ENCODE data around the gene ALPP.
"Not testable (repeated sequence)": the region's sequence is repeated elsewhere in the genome, so short reads cannot be mapped to it uniquely, and the experiment has no call there.

ALPP gene

DNA sequence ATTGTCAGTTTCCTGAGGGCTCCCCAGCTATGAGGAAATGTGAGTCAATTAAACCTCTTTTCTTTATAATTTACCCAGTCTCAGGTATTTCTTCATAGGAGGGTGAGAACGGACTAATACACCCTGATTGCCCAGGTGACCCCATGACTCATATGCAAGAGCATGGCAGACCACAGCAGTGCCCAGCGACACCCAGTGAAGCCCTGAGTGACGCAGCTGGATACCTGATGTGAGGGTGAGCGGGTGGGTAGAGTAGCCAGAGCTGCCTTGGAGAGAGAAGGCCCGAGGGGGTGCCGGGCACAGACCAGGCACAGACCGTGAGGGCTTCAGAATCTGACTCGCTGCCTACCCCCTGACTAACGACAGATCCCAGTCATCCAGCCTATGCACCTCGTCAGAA lies 43.5 kb downstream of the ALPP start:
- DNase-seq (ENCODE audit: low spot score) = no peak

DNA sequence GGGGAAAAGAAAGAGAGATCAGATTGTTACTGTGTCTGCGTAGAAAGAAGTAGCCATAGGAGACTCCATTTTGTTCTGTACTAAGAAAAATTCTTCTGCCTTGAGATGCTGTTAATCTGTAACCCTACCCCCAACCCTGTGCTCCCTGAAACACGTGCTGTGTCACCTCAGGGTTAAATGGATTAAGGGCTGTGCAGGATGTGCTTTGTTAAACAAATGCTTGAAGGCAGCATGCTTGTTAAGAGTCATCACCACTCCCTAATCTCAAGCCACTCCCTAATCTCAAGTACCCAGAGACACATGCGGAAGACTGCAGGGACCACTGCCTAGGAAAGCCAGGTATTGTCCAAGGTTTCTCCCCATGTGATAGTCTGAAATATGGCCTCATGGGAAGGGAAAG lies 44.4 kb downstream of the ALPP start:
- DNase-seq (ENCODE audit: low spot score) = not testable (repeated sequence)

DNA sequence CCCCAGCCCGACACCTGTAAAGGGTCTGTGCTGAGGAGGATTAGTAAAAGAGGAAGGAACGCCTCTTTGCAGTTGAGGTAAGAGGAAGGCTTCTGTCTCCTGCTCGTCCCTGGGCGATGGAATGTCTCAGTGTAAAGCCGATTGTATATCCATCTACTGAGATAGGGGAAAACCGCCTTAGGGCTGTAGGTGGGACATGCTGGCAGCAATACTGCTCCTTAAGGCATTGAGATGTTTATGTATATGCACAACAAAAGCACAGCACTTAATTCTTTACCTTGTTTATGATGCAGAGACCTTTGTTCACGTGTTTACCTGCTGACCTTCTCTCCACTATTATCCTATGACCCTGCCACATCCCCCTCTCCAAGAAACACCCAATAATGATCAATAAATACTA lies 44.9 kb downstream of the ALPP start:
- not testable (repeated sequence) for DNase-seq (ENCODE audit: low spot score)

DNA sequence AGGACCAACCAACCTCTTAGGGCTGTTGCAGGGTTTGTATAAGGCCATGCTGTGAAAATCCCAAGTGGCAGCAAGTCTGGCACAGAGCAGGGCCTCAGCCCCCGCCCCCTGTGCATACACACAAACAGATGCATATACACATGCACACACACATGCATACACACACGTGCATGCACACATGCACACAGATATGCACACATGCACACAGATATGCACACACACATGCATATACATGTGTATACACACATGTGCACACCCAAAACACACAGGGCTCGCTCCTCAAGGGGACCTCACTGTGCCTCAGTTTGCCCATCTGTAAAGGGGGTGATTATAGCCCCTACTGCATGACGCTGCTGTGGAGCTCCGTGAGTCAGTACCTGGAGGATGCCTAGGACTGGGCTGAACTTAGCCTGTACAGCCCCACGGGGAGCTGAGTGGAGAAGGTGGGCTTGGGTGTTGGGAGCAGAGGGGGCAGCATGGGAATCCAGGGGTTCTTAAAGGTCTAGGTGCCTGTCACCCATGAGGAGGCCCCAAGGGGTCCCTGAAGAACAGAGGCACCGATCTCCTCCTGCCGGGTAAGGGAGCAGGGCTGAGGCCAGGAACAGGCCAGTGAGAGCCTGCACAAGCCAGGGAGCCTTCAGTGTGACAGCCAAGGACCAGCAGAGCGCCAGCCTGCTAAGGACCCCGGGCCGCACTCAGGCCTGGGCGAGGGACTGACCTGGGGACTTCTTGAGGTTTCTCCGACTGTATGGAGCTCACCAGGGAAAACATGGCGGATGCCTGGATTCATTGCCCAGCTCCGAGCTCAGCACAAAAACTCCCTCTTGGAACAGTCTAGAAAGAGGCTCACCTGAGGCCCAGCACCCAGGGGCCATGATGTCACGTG lies 53.4 kb downstream of the ALPP start:
- DNase-seq (ENCODE audit: low spot score) = no peak

Measured in Ammon's horn (tissue), 1 donor.